ENCODE data around the gene AGAP2.

The AGAP2 gene

GRCh38 chr12:57752668-57753000 lies 14.1 kb upstream of the AGAP2 start:
- no peak for DNase-seq (ENCODE audit: low read depth)

GRCh38 chr12:57751788-57752667 lies 13.5 kb upstream of the AGAP2 start, which contains the start of gene CDK4:
CDK4 (minus strand) TSS chr12:57752310; CDS start chr12:57751717, 593 bp downstream.
- peak; percentile 97 for DNase-seq (ENCODE audit: low read depth)

DNA sequence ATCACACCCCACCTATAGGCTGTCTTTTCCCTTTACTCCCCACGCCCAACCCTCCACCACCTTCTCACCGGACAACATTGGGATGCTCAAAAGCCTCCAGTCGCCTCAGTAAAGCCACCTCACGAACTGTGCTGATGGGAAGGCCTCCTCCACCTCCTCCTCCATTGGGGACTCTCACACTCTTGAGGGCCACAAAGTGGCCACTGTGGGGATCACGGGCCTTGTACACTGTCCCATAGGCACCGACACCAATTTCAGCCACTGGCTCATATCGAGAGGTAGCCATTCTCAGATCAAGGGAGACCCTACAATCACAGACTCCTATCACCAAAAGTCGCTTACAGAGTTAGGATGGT lies 12.9 kb upstream of the AGAP2 start:
- DNase-seq (ENCODE audit: low read depth), result no peak

DNA sequence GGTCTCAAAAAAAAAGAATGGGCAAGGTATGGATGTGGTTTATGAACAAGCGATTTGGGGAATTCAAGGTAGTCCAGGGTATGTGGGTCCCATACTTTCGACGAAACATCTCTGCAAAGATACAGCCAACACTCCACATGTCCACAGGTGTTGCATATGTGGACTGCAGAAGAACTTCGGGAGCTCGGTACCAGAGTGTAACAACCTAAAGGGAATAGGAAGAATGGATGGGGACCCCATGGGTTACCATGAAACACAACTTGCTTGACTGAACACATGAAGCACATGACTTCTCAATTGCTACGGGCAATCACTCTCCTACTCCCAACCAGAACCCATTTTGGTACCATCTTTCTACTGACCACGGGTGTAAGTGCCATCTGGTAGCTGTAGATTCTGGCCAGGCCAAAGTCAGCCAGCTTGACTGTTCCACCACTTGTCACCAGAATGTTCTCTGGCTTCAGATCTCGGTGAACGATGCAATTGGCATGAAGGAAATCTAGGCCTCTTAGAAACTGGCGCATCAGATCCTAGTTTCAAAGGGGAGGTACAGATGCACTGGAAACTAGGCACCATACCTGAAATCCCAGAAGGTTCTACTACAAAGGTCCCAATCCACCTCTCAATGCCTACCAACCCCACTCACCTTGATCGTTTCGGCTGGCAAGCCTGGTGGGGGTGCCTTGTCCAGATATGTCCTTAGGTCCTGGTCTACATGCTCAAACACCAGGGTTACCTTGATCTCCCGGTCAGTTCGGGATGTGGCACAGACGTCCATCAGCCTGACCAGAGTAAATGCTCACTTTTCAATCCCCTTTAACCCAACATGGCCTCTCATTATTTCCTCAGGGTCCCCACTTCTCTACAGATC lies 12.3 kb upstream of the AGAP2 start:
- no peak for DNase-seq (ENCODE audit: low read depth)

DNA sequence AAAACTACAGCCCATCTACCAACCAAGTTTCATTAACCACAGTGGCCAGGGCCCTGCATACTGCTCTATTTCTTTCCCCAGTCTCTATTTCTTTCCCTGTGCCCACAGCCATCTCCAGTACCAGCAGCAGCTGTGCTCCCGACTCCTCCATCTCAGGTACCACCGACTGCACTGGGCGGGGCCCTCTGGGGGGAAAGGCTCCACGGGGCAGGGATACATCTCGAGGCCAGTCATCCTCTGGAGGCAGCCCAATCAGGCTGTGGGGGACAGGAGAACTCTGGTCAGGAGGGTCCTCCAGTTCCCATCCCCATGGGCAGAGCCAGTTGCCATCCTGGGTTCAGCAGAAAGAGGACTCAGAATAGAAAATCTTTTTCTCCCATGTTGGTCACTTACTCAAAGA lies 10.5 kb upstream of the AGAP2 start:
- DNase-seq (ENCODE audit: low read depth), result no peak

- no peak for DNase-seq (ENCODE audit: low read depth)
These were observed 7.5 kb upstream of the AGAP2 start for GRCh38 chr12:57746025-57746424.

DNA sequence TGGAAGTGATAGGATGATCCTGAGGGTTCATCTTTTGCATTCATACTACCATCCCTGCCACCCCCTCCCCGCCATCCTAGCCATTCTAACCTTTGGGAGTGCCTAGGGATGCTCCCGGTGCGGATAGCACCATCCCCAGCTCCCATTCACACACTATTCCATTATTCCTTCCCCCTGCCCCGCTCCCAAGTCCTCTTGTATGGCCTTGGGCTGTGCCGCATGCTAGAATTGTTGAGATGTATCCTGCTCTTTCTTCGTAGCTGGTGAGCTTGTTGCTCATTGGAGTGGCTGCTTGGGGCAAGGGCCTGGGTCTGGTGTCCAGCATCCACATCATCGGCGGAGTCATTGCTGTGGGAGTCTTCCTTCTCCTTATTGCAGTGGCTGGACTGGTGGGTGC lies 6.9 kb upstream of the AGAP2 start:
- DNase-seq (ENCODE audit: low read depth), result no peak

DNA sequence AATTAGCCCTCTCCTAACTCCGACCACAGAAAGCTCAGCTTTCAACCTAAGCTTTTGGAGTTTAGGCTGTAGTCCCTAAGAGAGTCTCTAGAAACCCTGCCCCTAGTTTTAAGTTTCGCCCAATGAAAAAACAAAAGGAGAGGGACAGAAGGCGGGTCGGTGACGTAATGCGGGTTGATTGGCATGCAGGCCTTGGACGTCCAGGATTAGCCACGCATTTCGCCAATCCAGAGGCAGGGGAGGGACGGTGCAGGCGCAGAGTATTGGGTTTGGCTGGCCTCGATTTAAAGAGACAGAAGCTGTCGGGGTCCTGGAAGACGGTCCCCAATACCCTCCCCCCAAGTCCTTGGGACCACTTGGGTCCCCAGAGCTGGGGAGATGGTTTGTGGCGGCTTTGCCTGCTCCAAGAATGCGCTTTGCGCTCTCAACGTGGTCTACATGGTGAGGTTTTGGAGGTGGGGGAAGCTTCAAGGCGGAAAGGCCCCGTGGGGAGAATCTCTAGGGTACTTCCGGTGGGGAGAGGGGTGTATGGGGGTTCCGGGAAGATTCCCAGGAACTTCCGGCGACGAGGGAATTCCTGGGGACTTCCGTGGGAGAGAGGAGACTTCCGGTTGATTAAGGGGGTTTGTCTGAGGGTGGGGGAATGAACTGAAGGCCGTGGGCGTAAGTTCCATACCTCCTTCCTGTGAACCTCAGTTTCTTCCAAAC lies 6.4 kb upstream of the AGAP2 start, which contains the start of gene TSPAN31:
Gene TSPAN31, plus strand, starts transcription at position 263 of the 708 bp plus-strand sequence. Its CDS starts 116 bp downstream, at position 379.
- peak; percentile 92 for DNase-seq (ENCODE audit: low read depth)

GRCh38 chr12:57744194-57744776 lies 5.7 kb upstream of the AGAP2 start:
- no peak for DNase-seq (ENCODE audit: low read depth)

GRCh38 chr12:57743769-57744168 lies 5.2 kb upstream of the AGAP2 start:
- no peak for DNase-seq (ENCODE audit: low read depth)

GRCh38 chr12:57741844-57742738 lies 3.5 kb upstream of the AGAP2 start:
- DNase-seq (ENCODE audit: low read depth), result peak; percentile 62

GRCh38 chr12:57741413-57741789 lies 2.9 kb upstream of the AGAP2 start:
- no peak for DNase-seq (ENCODE audit: low read depth)

GRCh38 chr12:57740656-57741412 lies 2.3 kb upstream of the AGAP2 start:
- DNase-seq (ENCODE audit: low read depth), result peak; percentile 72

- DNase-seq (ENCODE audit: low read depth), result no peak
These were observed 1.5 kb upstream of the AGAP2 start for GRCh38 chr12:57739914-57740538.

DNA sequence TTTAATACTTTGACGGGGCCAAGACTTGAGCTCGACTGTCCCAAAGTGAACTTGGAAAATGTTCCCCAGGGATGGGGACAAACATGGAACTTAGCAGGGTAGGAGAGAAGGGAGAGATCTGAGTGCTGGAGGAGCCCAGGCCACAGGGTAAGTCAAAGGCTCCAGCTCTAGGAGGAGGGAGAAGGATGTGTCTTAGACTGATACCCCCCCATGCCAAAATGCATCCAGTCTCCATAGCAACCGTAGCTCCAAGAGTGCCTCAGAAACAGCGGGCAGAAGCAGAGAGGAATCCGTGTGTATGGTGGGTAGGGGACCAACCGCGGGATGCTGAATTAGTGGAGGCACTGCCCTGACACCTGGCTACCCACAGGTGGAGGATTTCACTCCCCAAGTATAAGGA lies 845 bp upstream of the AGAP2 start:
- DNase-seq (ENCODE audit: low read depth), result no peak

GRCh38 chr12:57737467-57738460 lies 778 bp downstream of the AGAP2 start:
- no peak for DNase-seq (ENCODE audit: low read depth)

GRCh38 chr12:57736741-57737466 lies 1.6 kb downstream of the AGAP2 start:
- DNase-seq (ENCODE audit: low read depth), result no peak

All from stimulated activated CD8-positive, alpha-beta memory T cell treated with anti-CD3 and anti-CD28 coated beads, Interleukin-12 subunit alpha, Interleukin-12 subunit beta, amount 100 ng/mL, for 1 hour (primary cell).